ENCODE measurements around the gene YWHAQ.
A peak's percentile ranks its signal among the peaks of the same experiment; 100 is the strongest.
"Not testable (repeated sequence)": the region's sequence is repeated elsewhere in the genome, so short reads cannot be mapped to it uniquely, and the experiment has no call there.

The YWHAQ gene

GRCh38 chr2:9554921-9555296 lies 75.9 kb downstream of the YWHAQ start:
- no peak for TF ChIP-seq CTCF (conservative IDR thresholded peaks at IDR 0.05)
- H3K27ac ChIP-seq: peak overlapping the region; percentile 96

GRCh38 chr2:9552219-9553178 lies 78.3 kb downstream of the YWHAQ start:
- no peak overlapping the region for H3K27ac ChIP-seq
- TF ChIP-seq CTCF (conservative IDR thresholded peaks at IDR 0.05): no peak

GRCh38 chr2:9550859-9551391 lies 79.9 kb downstream of the YWHAQ start:
- not testable (repeated sequence) for H3K27ac ChIP-seq

- no peak overlapping the region for H3K27ac ChIP-seq
- no peak for TF ChIP-seq CTCF (conservative IDR thresholded peaks at IDR 0.05)
Measured at GRCh38 chr2:9549420-9549819, 81.4 kb downstream of the YWHAQ start.

GRCh38 chr2:9548506-9548905 lies 82.3 kb downstream of the YWHAQ start:
- H3K27ac ChIP-seq: no peak overlapping the region
- TF ChIP-seq CTCF (conservative IDR thresholded peaks at IDR 0.05): no peak

GRCh38 chr2:9547262-9547991 lies 83.4 kb downstream of the YWHAQ start:
- no peak for TF ChIP-seq CTCF (conservative IDR thresholded peaks at IDR 0.05)
- H3K27ac ChIP-seq: no peak overlapping the region

- no peak for TF ChIP-seq CTCF (conservative IDR thresholded peaks at IDR 0.05)
- H3K27ac ChIP-seq: no peak overlapping the region
Measured at GRCh38 chr2:9545502-9545901, 85.3 kb downstream of the YWHAQ start.
